Heart right ventricle (tissue), 16 donors: Measurements from ENCODE around the gene CCDC3. TPM values are rescaled to one million over a fixed set of nuclear protein-coding genes. Genes with fewer than 3 reads are reported as not detected.
A peak's percentile ranks its signal among the peaks of the same experiment; 100 is the strongest.
"Not testable (repeated sequence)": the region's sequence is repeated elsewhere in the genome, so short reads cannot be mapped to it uniquely, and the experiment has no call there.

Experiments used
- ATAC-seq, 8 donors: fragments of 200-7000 bp; cut with Tn5 transposase; one replicate each; pipeline ENCODE4 v1.9.1; 2020; ENCODE audit warnings: mild to moderate bottlenecking in 8 of 8, moderate library complexity in 8 of 8, moderate number of reproducible peaks in 1 of 8
- DNase-seq, 2 donors: peaks; one replicate each; pipeline ENCODE4 v3.0.0-alpha.2; 2020
- H3K27ac ChIP-seq, 10 donors: fragments of 200-600 bp; sonication (generic) in 2 of 10; one replicate each; pipeline versions ENCODE4 v1.5.0 to v1.8.0; 2020 to 2022; ENCODE audit warnings: mild to moderate bottlenecking in 3 of 10
- H3K27me3 ChIP-seq, 7 donors: fragments of 200-600 bp; one replicate each; pipeline ENCODE4 v1.8.0; 2021 to 2022; ENCODE audit warnings: mild to moderate bottlenecking in 2 of 7
- H3K36me3 ChIP-seq, 9 donors: fragments of 200-600 bp; sonication (generic) in 1 of 9; one replicate each; pipeline versions ENCODE4 v1.5.0 to v1.8.0; 2020 to 2022; ENCODE audit warnings: mild to moderate bottlenecking in 2 of 9
- H3K4me1 ChIP-seq, 9 donors: fragments of 200-600 bp; sonication (generic) in 1 of 9; one replicate each; pipeline versions ENCODE4 v1.5.0 to v1.8.0; 2020 to 2022; ENCODE audit warnings: mild to moderate bottlenecking in 4 of 9
- H3K4me3 ChIP-seq, 10 donors: fragments of 200-600 bp; sonication (generic) in 2 of 10; one replicate each; pipeline versions ENCODE4 v1.5.0 to v1.8.0; 2020 to 2022; ENCODE audit warnings: mild to moderate bottlenecking in 7 of 10, moderate library complexity in 2 of 10
- H3K9me3 ChIP-seq, 11 donors: fragments of 200-600 bp in 10 of 11; sonication (generic) in 2 of 11; one replicate each; pipeline versions ENCODE4 v1.5.0 to v1.8.0; 2013 to 2022; ENCODE audit warnings: mild to moderate bottlenecking in 2 of 11, control low read depth in 1 of 11, moderate library complexity in 1 of 11
- whole genome bisulfite sequencing, 2 donors: extraction: QIAGEN DNeasy Blood & Tissue Kit; methylation state at CpG; one replicate each; pipeline ENCODE4 v1.1.7; 2013; ENCODE audit warnings: inconsistent platforms in 1 of 2; 5-methylcytosine and 5-hydroxymethylcytosine counted together
- intact Hi-C, 10 donors: fragments of 100-400 bp; cut with DNase I; formaldehyde crosslinking; loops; one replicate each; pipeline versions ENCODE4 v1.11.1 to v1.14.2; 2022
- polyA plus RNA-seq, 2 donors: library from polyadenylated mRNA; stranded (reverse); fragments of 200-250 nt; gene quantifications; one replicate each; pipeline ENCODE4 v1.2.3, GENCODE V29; 2013
- total RNA-seq, 10 donors: library from RNA; stranded (reverse); fragmentation: NEBNext Ultra II Directional in 3 of 10; extraction: Animal tissue kit (Norgen Biotek cat#: 25700) in 3 of 10; gene quantifications; one replicate each; pipeline versions ENCODE4 v1.2.1 to v1.2.4, GENCODE V29; 2021 to 2023
- TF ChIP-seq, protein P1 (sequence below), 9 donors: fragments of 200-600 bp; sonication (generic) in 2 of 9; IDR thresholded peaks; one replicate each; pipeline versions ENCODE4 v1.5.0 to v1.8.0; 2021 to 2022; ENCODE audit warnings: antibody characterized with exemption in 9 of 9, mild to moderate bottlenecking in 5 of 9, moderate library complexity in 1 of 9
- donor health status: Arrhythmogenic right ventricular cardiomyopathy.
- donor health status: ischemic (EF 13 %, LVEDD 7.1; RV severe dilation, severe dysfunction).
- donor health status: healthy with polysubstance abuse.
- donor health status: DM: no; HTN: yes; CAD: no.
- donor health status: DM: no; HTN: no; CAD: no.
- donor health status: ischemic (EF 25% LVEDD 6.9; RV normal size, moderate dysfunction).
- donor health status: ischemic (EF 25% LVEDD 5.7; RV mildly dilated, moderate dysfunction).
- donor health status: healthy.
- donor health status: DM: yes; HTN: yes; CAD: no.
- donor health status: Ischemic cardiomyopathy.
- donor health status: ischemic (EF 35%, LVEDD 5.7; RV mildly dilated, moderate dysfunction).
- donor health status: nonischemic (EF 11% LVEDD 7.7; RV severe dilation, severe dysfunction).
- donor health status: DM: yes; HTN: yes; CAD: no.
- donor health status: PGD.
- donor health status: ischemic (EF 29% LVEDD 5.4; RV normal size, mild dysfunction).
- donor health status: nonischemic (EF 23%, LVEDD 6.1; RV moderate dilation, normal function).

The CCDC3 gene
- total and polyA plus RNA-seq, 12 donors = 2.6 to 14.3 (median 6.9) TPM

DNA sequence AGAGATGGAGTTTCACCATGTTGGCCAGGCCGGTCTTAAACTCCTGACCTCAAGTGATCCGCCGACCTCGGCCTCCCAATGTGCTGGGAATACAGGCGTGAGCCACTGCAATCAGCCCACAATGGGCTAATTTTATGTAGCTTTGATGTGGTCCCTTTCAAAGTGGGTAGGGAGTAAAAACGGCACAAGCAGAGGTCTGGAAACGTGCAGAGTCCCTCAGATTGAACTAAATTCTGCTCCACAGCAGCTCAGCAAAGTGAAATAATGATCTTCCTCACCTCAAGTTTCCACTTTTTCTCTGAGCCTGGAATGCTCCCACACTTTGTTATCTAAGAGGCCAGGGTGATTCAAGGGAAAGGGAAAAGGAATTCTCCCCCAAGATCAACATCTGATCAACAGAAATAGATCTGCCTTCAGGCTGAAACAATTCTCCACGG lies 6.1 kb downstream of the CCDC3 start:
- Histone ChIP-seq H3K4me3 (no peak overlapping the region), H3K27me3 (peaks cover 0 to 12% (median 6%) of the 10 kb centered on the region in 7 donors), H3K27ac (peak overlapping the region in 2 of 10 donors; percentile 6 to 10), H3K9me3 (no peaks in the 10 kb centered on the region), H3K36me3 (no peaks in the 10 kb centered on the region), H3K4me1 (peaks cover 0 to 25% (median 0%) of the 10 kb centered on the region in 9 donors)
- intact Hi-C loops = no loop called here
- 44 to 59% methylated on average over 8 of the region's 8 CpGs for whole genome bisulfite sequencing, 2 donors
- DNase-seq = no peak
- TF ChIP-seq, protein P1, sequence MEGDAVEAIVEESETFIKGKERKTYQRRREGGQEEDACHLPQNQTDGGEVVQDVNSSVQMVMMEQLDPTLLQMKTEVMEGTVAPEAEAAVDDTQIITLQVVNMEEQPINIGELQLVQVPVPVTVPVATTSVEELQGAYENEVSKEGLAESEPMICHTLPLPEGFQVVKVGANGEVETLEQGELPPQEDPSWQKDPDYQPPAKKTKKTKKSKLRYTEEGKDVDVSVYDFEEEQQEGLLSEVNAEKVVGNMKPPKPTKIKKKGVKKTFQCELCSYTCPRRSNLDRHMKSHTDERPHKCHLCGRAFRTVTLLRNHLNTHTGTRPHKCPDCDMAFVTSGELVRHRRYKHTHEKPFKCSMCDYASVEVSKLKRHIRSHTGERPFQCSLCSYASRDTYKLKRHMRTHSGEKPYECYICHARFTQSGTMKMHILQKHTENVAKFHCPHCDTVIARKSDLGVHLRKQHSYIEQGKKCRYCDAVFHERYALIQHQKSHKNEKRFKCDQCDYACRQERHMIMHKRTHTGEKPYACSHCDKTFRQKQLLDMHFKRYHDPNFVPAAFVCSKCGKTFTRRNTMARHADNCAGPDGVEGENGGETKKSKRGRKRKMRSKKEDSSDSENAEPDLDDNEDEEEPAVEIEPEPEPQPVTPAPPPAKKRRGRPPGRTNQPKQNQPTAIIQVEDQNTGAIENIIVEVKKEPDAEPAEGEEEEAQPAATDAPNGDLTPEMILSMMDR (IDR thresholded peaks at IDR 0.05) = no peak
- ATAC-seq = peak in 1 of 8 donors; percentile 50

DNA sequence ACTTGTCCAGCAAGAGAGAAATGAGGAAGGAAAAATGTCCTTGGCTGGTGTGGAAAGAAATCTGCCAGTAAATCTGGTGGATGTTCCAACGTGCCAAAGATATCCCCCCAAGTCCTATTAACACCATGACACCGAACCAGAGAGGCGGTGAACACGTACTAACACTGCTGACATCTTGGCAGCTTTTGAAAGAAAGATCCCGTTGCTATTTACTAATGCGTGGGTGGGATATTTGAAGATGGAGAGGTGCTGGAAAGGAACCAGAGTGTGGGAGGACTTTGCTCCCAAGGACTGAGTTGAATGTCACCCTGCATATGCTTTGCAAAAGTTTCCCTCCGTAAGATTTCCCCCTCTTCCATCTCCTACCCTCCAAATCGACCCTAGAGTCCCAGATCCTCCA lies 7.9 kb downstream of the CCDC3 start:
- ATAC-seq (peak in 3 of 8 donors; percentile 22 to 31 (median 27)), DNase-seq (no peak)
- intact Hi-C loops = no loop called here
- WGBS, 2 donors = 47% methylated on average over 8 of the region's 8 CpGs
- H3K36me3 ChIP-seq = no peaks in the 10 kb centered on the region
- TF ChIP-seq, protein P1 (IDR thresholded peaks at IDR 0.05) = no peak
- no peaks in the 10 kb centered on the region for H3K9me3 ChIP-seq
- H3K4me1 ChIP-seq = peaks cover 0 to 25% (median 0%) of the 10 kb centered on the region in 9 donors
- H3K4me3 ChIP-seq = no peak overlapping the region
- peaks cover 0 to 9% (median 0%) of the 10 kb centered on the region in 7 donors for H3K27me3 ChIP-seq
- H3K27ac ChIP-seq = no peak overlapping the region

DNA sequence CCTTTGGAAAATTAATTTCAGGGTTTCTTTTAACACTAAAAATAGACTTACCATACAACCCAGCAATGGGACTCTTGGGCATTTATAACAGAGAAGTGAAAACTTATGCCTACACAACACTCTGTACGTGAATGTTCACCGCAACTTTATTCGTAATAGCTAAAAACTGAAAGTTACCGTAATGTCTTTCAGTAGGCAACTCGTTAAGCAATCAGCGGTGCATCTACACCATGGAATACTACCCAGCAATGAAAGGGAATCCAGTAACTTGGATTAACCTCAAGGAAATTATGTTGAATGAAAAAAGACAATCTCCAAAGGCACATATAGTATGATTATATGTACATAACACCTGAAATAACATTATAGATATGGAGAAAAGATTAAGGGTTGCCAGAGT lies 16.2 kb downstream of the CCDC3 start:
- no peak for DNase-seq
- peaks cover 0 to 11% (median 5%) of the 10 kb centered on the region in 7 donors for H3K27me3 ChIP-seq
- peaks cover 0 to 20% (median 7%) of the 10 kb centered on the region in 11 donors for H3K9me3 ChIP-seq
- TF ChIP-seq, protein P1 (IDR thresholded peaks at IDR 0.05) = no peak
- H3K4me1 ChIP-seq = peaks cover 0 to 3% (median 0%) of the 10 kb centered on the region in 9 donors
- WGBS, 2 donors = 95 to 97% methylated on average over 6 of the region's 6 CpGs
- no peaks in the 10 kb centered on the region for H3K36me3 ChIP-seq
- intact Hi-C loops = no loop called here
- H3K27ac ChIP-seq = no peak overlapping the region
- ATAC-seq = no peak
- no peak overlapping the region for H3K4me3 ChIP-seq

DNA sequence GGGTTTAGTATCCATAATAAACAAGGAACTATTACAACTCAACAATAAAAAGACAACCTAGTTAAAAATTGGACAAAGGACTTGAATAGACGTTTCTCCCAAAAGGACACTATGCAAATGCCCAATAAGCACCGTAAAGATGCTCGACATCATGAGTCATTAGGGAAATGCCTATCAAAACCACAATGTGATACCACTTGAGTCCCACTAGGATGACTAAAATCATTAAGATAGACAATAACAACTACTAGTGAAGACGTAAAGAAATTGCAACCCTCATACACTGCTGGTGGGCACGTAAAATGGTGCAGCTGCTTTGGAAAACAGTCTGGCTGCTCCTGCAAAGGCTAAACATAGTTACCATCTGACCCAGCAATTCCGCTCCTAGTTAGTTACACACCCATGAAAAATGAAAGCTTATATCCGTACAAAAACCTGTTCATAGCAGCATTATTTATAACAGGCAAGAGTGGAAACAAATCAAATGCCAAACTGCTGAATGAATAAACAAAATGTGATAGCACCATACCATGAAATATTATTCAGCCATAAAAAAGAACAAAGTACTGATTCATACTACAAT lies 17.3 kb downstream of the CCDC3 start:
- intact Hi-C loops = no loop called here
- no peak for DNase-seq
- TF ChIP-seq, protein P1 (IDR thresholded peaks at IDR 0.05) = no peak
- H3K9me3 ChIP-seq = peaks cover 0 to 20% (median 7%) of the 10 kb centered on the region in 11 donors
- no peaks in the 10 kb centered on the region for H3K36me3 ChIP-seq
- no peak for ATAC-seq
- no peak overlapping the region for H3K4me3 ChIP-seq
- WGBS, 2 donors = 87 to 89% methylated on average over 7 of the region's 7 CpGs
- H3K27me3 ChIP-seq = peaks cover 0 to 21% (median 14%) of the 10 kb centered on the region in 7 donors
- H3K4me1 ChIP-seq = peaks cover 0 to 7% (median 0%) of the 10 kb centered on the region in 9 donors
- H3K27ac ChIP-seq = no peak overlapping the region

DNA sequence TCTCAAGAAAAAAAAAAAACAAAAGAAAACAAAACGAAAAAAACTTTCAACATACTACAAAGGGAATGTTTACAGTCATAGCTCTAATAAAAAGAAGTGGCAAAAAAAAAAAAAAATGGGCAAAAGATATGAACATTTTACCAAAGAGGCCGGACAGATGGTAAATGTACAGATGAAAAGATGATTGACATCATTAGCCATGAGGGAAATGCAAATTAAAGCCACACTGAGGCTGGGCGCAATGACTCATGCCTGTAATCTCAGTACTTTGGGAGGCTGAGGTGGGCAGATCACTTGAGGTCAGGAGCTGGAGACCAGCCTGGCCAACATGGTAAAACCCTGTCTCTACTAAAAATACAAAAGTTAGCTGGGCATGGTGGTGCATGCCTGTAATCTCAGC lies 17.9 kb downstream of the CCDC3 start:
- Histone ChIP-seq H3K9me3 (peaks cover 0 to 20% (median 7%) of the 10 kb centered on the region in 11 donors), H3K27me3 (peaks cover 0 to 23% (median 16%) of the 10 kb centered on the region in 7 donors)
- H3K4me1 ChIP-seq, DNase-seq, H3K4me3 ChIP-seq, ATAC-seq, intact Hi-C loops, H3K36me3 ChIP-seq, H3K27ac ChIP-seq: not testable (repeated sequence)
- WGBS, 2 donors = 80 to 81% methylated on average over 3 of the region's 3 CpGs
